ENCODE results near the gene ATP5PD.
A peak's percentile ranks its signal among the peaks of the same experiment; 100 is the strongest.
"Not testable (repeated sequence)": the region's sequence is repeated elsewhere in the genome, so short reads cannot be mapped to it uniquely, and the experiment has no call there.

Gene ATP5PD

DNA sequence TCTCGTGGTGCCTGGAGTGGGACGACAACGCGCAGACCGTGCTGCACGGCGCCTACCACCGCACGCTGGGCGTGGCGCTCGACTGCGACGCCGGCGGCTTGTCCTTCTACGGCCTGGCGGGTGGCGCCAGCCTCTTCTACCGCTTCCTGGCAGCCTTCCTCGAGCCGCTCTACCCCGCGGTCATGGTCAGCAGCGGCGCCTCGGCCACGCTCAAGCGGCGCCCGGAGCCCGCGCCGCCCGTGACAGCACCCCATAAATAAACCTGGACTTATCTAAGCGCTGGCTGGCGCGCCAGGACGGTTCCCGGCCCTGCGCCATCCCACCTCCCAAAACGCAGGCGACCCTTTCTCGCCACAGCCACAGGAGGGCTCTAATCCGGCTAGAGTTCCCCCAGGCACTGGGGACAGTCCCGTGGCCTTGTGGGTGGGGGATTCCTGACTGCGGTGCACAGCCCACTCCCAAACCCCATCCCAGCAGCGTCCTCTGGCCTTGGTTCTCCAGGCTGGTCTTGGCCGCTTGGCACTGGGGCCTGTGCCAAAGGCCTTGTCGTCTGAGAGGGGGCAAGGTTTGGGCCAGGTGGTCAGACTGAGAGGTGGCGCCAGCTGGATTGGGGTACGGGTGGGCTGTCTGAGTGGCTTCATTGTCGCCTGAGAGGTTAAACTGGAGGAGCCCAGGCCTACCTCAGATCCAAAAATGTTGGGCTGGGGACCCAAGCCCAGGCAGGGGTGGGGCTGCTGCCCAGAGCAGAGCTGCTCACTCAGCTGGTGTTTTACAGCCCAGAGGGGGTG lies 30.9 kb upstream of the ATP5PD start:
- peak; percentile 33 to 49 for DNase-seq (ENCODE audit: low read depth in 2 of 2)

DNA sequence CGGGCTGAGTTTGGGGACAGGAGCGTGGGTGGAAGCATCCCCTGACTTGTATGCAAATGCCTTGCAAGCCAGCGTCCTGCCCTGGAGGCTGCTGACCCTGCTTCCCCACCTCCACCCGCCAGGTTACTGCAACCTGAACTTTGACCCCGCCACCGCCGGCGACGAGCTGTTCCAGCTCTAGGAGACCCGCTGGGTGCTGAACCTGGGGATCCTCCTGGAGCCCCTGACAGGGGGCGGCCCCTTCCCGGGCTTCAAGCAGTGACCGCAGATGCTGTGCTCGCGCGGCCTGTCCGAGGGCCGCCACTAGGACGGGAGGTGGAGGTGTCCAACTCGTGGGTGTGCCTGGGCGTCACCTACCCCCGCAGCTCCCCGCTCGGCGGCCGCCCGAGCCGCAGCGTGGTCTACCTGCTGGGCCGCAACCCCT lies 30.3 kb upstream of the ATP5PD start:
- DNase-seq (ENCODE audit: low read depth in 2 of 2) = no peak

DNA sequence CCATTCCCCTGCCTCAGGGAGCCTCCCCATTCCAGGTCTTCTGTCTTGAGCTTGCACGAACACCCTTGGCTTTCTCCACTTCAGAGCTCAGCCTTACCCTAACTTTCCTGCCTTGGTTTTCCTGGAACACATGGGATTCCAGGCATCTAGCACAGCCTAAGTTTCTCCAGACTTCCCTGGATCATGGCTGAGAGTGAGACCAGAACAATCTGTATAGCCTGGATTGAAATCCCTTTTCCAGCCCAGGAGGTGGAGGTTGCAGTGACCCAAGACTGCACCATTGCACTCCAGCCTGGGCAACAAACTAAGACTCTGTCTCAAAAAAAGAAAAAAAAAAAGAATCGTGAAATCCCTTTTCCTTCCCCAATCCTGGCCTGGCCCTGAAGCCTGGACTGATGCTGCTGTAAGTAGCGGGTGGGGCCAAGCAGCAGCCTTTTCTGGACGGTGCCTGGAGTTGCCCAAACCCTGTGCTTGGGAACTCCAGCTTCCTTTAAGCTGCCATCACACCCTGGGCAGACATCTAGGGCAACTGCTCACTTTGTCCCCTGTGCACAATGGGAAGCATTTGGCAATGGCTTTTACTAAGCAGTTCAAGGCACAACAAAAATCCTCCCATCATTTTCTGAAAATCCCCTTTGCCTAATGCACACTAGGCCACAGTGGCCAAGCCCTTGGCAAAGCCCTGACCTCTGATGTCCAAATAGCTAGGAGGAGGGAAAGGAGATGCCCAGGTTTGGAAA lies 29.0 kb upstream of the ATP5PD start:
- no peak for DNase-seq (ENCODE audit: low read depth in 2 of 2)

GRCh38 chr17:75074532-75074931 lies 27.8 kb upstream of the ATP5PD start:
- DNase-seq (ENCODE audit: low read depth in 2 of 2) = no peak

- no peak for DNase-seq (ENCODE audit: low read depth in 2 of 2)
Observed at GRCh38 chr17:75073618-75074047, 26.9 kb upstream of the ATP5PD start.

- DNase-seq (ENCODE audit: low read depth in 2 of 2) = not testable (repeated sequence)
Observed at GRCh38 chr17:75072909-75073308, 26.1 kb upstream of the ATP5PD start.

- DNase-seq (ENCODE audit: low read depth in 2 of 2) = not testable (repeated sequence)
Observed at GRCh38 chr17:75071478-75072271, 24.9 kb upstream of the ATP5PD start.

GRCh38 chr17:75069783-75070182 lies 23.0 kb upstream of the ATP5PD start:
- no peak for DNase-seq (ENCODE audit: low read depth in 2 of 2)

GRCh38 chr17:75068750-75069149 lies 22.0 kb upstream of the ATP5PD start:
- no peak for DNase-seq (ENCODE audit: low read depth in 2 of 2)

GRCh38 chr17:75067856-75068255 lies 21.1 kb upstream of the ATP5PD start:
- no peak for DNase-seq (ENCODE audit: low read depth in 2 of 2)

GRCh38 chr17:75065562-75066151 lies 18.9 kb upstream of the ATP5PD start:
- DNase-seq (ENCODE audit: low read depth in 2 of 2) = no peak

DNA sequence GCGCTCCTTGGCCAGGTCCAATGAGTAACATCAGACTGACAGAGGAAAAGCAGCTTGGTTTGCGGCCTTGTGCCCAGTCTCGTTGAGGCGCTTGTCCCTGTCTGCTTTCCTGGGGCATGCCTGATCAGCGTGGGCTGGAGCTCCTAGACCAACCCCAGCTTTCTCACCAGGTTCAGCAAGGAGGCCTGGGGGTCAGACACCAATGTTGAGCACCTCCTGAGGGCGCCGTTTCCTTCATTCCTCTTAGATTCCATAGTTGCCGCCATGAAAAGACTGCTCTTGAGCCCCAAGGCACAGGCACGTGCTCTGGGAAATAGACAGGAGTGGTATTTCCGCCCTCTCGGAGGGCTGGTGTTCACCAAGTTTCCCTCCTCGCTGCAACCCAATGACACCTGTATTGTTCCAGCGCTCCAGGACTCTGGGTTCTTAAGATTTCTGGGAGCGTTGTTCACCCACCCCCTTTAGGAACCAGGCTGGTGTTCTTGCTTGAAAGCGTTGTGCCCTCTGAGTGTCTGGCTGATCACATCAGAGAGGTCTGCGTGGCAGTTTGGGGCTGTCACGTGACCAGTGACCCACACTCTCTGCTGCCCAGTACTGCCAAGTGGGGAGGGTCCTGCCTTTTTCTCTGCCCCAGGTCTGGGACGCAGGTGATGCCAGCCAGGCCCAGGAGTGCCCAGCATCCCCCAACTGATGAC lies 18.2 kb upstream of the ATP5PD start:
- DNase-seq (ENCODE audit: low read depth in 2 of 2) = no peak

- DNase-seq (ENCODE audit: low read depth in 2 of 2) = no peak
Observed at GRCh38 chr17:75064460-75064859, 17.7 kb upstream of the ATP5PD start.

DNA sequence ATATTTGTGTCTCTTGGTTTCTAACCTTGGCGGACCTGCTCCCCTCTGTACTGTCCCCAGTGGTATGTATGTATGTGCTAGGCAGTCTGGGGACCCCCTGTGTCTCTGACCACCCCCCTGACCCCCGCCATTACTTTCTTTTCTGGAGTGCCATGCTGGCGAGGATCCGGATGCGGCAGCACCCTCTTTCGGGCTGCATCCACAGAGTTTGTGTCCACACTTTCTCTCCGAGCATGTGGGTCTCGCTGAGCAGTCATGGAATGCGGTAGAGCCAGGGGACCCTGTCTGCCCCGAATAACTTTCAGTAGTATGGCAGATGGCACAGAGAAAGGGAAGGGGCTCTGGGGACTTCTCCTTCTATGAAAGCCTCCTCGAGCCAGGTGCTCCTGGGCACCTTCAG lies 17.3 kb upstream of the ATP5PD start:
- no peak for DNase-seq (ENCODE audit: low read depth in 2 of 2)

DNA sequence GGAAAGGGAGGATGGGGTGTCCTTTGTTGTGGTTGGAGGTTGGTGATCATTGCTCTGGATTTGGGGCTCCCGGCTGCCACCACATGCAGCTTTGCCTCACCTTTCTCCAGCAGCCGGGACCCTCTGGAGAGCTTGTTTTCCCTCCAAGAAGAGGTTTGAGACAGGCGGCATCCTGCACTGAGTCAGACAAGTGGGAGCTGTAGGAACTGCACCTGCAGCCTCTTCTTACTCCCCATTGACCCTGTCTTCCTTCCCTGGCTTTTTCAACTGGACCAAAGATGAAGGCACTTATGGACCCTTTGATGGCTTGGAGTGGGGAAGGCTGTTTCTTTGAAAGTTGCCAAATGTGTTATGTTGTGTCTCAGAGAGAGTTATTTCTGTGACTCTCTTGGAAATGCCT lies 16.9 kb upstream of the ATP5PD start:
- no peak for DNase-seq (ENCODE audit: low read depth in 2 of 2)

DNA sequence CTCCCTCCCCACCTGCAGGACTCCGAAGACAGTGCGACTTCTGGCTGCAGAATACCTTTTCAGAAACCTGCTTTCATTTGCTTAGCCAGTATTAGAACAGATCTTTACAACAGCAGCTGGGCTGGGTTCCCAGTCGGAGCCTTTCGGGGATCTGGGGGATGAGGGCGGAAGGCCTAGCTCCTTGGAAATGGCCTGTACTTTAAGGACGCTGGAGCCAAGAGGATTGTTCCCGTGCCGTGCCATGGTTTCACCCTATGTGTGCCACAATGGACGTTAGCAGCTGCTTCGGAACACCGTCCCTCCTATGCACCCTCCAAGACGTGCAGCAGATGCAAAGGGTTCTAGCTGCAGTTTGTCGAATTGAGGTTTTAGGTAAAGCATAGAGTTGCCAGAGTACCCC lies 16.4 kb upstream of the ATP5PD start:
- DNase-seq (ENCODE audit: low read depth in 2 of 2) = no peak

DNA sequence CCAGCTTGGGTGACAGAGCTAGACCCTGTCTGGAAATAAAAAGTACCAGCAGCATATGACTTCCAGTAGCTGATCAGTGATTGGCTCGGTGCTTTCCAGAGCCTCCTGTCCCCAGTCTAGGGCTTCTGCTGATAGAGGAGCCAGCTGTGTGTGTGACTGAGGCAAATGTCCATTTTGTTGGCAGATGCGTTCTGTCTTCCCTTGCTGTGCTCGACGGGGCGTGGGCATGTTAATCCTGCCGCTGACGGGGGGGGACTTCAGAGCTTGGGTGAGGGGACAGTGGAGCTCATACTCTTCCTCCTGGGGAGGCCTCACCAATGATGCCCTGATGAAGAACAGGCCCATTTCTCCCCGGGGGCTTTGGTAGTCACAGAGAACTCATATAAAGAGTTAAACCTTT lies 14.8 kb upstream of the ATP5PD start:
- DNase-seq (ENCODE audit: low read depth in 2 of 2) = no peak

- no peak for DNase-seq (ENCODE audit: low read depth in 2 of 2)
Observed at GRCh38 chr17:75061055-75061438, 14.3 kb upstream of the ATP5PD start.

DNA sequence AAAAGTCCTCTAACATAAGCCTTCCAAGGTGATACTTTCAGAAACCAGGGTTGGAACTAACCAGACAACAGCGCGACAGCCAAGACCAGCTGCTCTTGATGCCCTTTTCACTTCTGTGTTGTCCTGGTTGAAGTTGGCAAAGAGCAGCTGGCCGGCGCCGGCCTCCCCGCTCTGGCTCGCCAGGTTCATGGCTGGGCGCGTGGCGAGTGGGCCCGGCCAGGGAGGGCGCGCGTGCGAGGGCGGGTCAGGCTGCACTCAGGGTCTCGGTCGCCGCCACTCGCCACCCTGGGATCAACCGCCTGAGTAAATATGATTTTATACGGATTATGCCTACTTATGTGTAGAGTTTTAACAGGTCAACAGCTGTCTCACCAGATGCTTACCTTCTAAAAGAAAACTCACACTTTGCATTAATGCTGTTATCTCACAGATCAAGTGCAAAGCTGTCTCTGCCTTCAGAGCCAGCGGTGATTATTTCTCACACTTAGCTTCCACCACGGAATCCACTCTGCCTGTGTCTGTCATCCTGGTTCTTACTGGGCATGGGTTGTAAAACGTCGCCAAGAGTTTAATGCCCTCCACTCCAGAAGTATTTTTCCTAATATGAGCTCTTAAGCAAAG lies 13.8 kb upstream of the ATP5PD start:
- no peak for DNase-seq (ENCODE audit: low read depth in 2 of 2)

- no peak for DNase-seq (ENCODE audit: low read depth in 2 of 2)
Observed at GRCh38 chr17:75059369-75060345, 12.9 kb upstream of the ATP5PD start.
